ENCODE measurements around the gene IPMK.
A peak's percentile ranks its signal among the peaks of the same experiment; 100 is the strongest.

Gene IPMK

DNA sequence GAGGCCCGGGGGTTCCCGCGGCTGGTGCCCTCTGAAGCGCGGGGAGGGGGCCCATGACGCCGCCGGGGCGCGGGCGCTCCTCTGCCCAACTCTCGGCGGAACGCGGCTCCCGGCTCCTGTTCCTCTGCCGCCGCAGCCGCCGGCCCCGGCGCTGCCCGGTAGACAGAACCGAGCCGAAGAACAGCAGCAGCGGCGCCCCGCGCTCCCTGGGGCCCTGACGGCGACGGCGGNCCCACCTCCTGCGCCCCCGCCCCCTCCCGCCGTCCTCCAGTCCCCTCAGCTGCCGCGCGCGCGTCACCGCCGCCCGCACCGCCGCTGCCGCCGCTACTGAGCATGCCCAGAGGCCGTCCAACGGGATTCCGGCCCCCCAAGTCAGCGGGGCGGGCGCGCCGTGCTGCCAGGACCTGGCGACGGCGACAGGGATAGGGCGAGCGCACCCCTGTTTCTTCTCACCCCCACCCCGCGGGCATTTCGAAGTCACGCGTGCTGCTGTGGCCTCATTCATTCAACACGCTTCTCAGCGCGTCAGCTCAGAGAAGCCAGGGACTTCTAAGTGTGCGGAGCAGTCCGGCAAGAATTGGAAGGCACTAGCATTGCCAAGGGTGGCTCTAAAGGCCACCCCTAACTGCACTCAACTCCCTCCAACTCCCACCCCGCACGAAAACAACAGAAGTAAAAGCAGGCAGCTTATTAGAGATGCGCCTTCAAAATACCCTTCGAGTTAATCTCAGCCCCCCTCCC is at the start of gene IPMK:
IPMK (minus strand) TSS at position 182 of the 741 bp plus-strand sequence. CDS start 283 bp downstream, outside the sequence.
- DNase-seq (ENCODE audit: low read depth in 2 of 2), result peak; percentile 87 to 91

DNA sequence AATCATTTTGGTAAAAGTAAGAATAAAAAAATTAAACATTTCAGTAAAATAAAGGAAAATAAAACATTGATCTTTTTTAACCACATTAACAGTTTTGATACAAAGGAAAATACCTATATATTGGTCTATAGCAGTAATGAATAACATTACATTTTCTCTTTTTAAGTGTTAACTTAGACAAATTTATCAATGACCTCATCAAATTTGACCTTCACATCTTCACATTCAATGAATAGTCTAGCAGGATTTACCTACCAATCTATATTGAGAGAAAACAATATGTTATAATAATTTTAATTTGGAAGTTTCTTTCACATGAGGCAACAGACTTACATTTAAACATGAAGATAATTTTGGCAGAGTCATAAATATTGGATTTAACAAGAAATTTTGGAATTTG is 49.2 kb upstream of the IPMK start:
- DNase-seq (ENCODE audit: low read depth in 2 of 2), result no peak

DNA sequence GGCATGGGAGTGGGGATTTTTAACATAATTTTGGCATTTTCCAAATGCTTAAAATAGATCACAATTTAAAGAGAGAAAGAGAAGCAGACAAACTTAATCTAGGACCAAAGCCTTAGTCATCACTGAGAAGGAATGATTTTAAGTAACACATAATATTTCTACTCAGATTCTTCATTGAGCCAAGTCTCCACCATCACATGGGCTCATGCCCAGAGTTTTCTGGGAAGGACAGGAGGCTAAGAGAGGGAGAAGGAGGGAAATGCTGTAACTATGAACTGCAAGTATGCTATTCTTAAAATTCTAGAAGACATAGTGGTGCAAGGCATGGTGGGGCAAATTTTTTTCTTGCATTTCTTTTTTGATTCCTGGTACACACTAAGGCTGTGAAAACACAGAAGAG is 43.3 kb upstream of the IPMK start:
- DNase-seq (ENCODE audit: low read depth in 2 of 2), result no peak

DNA sequence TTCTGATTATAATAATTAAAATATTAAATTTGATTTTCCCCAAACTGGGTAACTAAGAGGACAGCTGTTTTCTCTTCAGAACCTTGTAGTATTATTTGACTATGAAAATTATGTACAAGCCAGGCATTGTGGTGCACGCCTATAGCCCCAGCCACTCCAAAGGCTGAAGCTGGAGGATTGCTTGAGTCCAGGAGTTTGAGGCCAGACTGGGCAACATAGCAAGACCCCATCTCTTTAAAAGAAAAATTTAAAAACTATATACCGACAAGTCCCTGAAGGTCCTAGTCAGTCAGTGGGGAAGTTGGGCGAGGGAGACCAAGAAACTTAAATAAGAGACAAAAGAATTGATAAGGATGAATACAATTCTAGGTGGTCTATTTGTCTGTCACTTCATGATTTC is 40.0 kb upstream of the IPMK start:
- no peak for DNase-seq (ENCODE audit: low read depth in 2 of 2)

DNA sequence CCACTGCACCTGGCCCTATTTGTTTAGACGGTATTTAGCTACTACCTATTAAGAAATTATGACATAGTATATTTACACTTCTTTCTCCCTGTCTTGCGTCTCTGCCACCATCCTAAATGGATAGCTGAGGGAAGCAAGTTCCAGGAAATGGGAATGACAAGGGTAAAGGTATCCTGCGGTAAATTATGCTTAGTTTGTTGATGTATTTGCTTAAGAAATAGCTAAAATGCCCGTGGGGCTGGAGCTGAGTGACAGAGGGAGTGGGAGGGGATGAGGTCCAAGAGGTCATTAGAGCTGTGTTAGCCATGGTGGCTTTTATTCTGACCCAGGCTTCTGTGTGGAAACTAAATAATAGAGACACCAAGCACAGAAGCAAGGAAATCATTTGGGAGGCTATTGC is 38.1 kb upstream of the IPMK start:
- DNase-seq (ENCODE audit: low read depth in 2 of 2), result no peak

DNA sequence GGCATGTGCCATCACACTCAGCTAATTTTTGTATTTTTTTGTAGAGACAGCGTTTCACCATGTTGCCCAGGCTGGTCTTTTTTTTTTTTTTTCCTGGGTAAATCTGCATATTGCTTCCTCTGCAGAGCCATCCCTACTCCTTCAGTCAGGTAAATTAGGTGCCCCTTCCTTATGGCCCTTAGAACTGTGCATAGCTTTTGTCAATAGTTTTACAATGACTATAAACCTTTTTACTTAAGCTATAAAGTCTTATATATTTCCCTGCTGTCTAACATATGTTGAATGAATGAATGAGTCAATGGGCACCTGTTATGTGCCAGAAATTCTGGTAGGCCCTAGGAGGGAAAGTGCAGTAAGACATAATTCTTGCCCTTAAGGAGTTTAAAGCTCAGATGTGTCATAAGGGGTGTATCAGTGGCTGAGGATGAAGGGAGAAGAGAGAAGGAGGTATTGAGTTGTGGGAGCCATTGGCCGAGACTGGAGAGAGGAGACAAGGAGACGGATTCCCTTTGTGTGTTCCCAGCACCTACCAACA is 36.5 kb upstream of the IPMK start:
- DNase-seq (ENCODE audit: low read depth in 2 of 2), result no peak

DNA sequence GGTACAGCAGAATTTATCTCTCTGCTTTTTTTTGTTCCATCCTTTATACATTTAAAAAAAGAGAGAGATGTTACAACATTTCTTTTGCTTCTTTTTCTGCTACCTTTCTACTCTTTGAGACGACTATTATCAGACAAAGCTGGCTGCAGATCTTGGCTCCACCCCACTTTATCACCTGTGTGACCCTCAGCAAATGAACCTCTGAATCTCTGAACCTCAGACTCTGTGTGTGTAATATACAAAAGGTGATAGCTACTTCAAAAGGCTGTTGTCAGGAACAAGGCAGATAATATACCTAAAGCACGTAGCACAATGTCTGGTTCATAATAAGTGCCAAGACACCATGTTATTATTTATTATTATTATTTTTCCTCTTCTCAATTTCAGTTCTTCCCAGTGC is 34.6 kb upstream of the IPMK start:
- DNase-seq (ENCODE audit: low read depth in 2 of 2), result no peak

DNA sequence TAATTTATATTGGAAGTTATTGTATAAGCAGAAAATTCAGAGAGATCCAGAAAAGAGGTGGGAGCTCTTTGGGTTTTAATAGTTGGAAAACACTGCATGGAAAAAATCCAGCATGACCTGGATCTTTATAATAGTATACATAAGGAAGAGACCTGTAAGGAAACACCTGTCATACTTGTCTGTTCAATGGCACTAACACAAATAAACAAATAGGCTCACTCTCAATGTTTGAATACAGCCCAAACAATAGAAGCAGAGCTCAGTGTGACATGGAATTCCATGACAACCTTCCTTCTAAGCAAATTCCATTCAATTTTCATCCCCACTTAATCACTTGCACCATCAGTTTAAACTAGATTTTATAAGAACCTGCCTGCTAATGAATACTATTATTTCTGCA is 33.0 kb upstream of the IPMK start:
- no peak for DNase-seq (ENCODE audit: low read depth in 2 of 2)

DNA sequence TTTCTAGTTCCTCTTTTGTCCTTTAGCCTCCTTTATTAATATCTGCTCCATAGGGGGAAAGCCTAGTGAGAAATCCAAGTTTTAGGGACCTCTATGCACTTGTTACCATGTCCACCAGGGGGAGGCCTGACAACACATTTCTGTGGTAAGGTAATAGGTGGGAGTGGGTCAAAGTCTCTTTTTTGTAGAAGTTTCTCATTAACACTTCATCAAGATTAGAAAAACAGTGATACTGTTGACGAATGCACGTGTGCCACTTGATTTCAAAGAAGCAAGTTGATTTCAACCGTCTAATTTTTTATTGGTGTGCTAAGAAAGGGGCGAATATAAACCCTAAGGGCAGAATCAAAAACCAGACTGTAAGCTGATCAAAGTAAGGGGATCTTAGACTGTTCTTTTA is 31.9 kb upstream of the IPMK start:
- DNase-seq (ENCODE audit: low read depth in 2 of 2), result peak; percentile 24 to 32

DNA sequence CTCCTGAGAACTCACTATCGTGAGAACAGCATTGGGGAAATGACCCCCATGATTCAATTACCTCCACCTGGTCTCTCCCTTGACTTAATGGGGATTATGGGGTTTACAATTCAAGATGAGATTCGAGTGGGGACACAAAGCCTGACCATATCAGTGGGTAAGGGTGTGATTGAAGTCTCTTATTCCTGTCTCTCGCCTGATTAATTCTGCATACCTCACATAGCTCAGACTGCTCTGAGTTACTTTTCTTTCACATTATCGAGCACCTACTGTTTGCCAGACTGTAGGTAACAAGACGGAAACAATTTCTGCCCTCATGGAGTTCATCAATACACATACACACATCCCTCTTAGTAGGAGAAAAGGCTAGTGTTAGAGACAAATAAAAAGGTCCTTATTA is 26.3 kb upstream of the IPMK start:
- no peak for DNase-seq (ENCODE audit: low read depth in 2 of 2)

DNA sequence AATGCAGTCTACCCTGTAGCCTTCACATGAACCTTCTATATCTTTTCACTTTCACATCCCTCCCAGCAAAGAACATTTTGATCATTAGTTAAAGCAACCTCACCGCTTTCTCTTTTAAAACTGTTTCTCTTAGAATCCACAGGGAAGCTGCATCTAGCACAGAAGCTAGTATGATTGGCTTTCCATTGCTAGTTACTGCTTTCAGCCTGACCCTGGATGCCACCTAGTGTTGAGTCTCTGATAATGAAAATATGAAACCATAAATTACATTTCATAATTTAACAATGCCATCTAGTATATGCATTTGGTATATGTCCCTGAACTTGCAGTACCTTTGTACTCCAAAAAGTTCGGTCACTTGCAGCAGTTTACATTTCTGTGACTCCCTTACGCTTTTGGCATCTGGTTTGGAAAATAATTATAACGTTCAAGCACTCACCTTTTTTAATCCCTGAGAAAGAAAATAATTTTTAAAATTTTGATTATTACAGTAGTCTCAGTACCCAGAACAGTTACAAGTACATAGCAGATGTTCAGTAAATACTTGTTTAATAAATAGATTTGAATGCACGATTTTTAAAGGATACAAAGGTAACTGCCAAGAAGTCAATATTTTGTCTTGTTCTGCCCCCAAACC is 24.0 kb upstream of the IPMK start:
- peak in 1 of 2 donors; percentile 14 for DNase-seq (ENCODE audit: low read depth in 2 of 2)

DNA sequence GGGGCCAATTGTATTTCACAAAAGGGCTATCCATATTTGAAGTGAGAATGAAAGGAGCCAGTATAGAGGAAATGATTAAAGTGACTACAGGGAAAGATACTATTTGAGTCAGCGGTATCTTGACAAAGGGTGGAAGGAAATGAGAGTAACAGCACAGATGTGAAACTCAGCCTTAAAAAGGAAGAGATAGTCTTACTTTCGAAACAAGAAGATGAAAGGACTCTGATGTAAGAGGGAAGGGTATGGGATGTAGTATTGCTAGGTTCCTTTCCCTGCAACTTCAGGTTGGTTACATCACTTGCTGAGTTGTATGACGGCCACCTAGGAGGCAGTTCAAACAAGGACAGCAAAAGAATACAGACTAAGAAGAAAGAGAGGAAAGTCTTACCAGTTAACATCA is 14.9 kb upstream of the IPMK start:
- DNase-seq (ENCODE audit: low read depth in 2 of 2), result peak in 1 of 2 donors; percentile 21

DNA sequence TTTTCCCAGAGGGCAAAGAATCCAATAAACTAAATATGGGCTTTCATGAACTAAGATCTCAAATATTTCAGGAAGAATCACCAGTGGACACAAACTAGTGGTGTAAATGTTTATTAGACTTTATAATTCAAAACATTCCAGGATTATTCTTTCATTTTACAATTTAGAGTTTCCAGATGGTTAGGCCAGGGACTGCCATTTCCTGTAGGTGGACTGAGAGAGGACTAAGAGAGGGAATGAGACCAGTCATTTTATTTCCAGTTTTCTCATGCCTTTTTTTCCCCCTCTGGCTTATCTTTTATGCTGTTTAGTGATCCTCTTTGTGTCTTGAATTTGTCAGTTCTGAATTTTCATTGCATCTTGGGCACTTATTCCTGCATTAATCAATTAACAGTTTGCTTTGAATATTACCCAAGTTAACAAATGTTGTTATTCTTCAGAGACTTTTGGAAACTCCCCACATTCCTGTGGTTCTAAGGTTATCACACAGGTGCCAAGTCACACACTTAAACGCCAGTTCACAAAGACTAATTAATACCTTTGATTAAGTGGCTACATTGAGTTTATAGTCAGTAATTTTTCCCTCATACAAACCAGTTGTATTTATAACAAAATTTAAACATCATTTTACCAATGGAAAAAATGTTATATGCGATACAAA is 13.5 kb upstream of the IPMK start:
- no peak for DNase-seq (ENCODE audit: low read depth in 2 of 2)

DNA sequence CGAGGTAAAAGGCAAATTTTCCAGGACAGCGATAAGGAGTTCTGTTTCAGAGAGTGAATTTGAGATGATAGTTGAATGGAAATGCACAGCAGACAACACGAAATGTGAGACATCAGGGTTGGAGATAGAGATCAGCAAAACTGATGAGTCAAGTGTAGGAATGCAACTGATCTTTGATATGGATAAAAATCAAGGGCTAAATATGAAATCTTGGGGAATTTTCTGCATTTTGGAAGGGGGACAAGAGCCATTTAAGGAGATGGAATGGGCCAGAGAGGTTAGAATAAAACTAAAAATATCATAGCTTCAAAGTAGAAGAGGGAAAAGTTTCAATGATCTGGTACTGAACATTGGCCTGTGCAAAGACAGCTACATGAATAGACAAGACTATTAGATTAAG is 12.8 kb upstream of the IPMK start:
- no peak for DNase-seq (ENCODE audit: low read depth in 2 of 2)

DNA sequence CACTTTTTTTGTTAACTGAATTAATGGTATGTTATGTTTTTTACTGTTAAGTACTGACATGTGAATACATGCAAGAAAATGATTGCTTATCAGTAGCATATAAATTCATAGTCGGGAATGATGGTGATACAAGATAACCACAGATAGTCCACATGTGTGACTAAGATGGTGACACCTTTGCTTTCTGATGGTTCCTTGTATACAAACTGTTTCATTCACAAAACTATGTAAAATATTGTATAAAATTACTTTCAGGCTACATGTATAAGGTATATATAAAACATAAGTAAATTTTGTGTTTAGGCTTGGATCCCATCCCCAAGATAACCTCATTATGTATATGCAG is 11.2 kb upstream of the IPMK start:
- DNase-seq (ENCODE audit: low read depth in 2 of 2), result no peak

DNA sequence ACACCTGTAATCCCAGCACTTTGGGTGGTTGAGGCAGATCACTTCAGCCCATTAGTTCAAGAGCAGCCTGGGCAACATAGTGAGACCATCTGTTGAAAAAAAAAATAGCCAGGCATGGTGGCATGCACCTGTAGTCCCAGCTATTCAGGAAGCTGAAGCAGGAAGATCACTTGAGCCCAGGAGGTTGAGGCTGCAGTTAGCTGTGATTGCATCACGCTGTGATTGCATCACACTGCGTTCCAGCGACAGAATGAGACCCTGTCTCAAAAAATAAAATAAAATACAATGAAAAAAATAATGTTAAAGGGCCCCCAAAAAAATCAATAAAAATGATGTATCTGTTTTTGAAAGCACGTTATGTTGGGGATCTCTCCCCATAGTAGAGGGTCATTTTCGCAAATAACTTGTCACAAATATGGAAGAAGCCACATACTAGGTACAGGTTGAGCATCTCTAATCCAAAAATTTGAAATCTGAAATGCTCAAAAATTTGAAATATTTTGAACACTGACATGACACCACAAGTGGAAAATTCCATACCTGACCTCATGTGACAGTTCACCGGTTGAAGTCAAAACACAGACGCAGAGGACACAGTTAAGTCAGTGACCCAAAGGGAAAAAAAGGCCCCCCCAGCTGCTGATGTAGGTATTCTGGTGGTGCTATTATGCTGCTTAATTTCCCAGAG is 10.7 kb upstream of the IPMK start:
- DNase-seq (ENCODE audit: low read depth in 2 of 2), result no peak

DNA sequence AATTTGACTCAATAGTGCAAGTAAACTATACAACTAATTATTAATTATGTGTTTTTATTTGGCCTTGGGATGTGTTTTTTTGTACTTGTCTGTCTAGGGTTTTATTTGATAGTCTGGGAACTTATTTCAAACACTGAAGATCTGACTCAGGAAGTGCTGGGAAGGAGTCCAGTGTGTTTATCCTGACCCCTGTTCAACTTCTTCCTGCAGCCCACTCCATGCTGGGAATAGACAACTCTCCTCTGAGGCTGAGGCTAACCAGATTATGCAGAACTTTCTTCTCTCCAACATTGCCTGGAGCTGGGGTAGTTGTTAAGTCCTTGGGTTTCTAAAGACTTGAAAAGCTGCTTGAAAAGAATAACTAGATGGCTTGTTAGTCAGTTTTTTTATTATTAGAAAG is 8.2 kb upstream of the IPMK start:
- no peak for DNase-seq (ENCODE audit: low read depth in 2 of 2)

DNA sequence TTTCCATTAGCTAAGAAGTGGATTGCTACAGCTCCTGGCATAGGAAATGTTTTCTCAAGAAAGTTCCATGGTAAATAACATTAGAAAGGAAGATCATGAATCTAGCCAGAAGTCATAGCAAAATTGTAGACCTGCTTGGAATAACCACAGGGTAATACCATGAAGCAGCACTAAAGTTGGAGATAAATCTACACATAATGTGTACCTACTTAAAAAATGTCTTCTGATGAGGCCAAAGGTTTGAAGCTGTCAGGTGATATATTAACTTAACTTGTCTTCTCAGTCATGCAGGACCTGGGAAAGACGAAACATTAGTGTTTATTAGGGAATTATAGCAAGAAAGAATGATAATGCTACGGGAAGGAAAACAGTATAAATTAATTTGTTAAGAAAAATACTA is 7.6 kb upstream of the IPMK start:
- no peak for DNase-seq (ENCODE audit: low read depth in 2 of 2)

DNA sequence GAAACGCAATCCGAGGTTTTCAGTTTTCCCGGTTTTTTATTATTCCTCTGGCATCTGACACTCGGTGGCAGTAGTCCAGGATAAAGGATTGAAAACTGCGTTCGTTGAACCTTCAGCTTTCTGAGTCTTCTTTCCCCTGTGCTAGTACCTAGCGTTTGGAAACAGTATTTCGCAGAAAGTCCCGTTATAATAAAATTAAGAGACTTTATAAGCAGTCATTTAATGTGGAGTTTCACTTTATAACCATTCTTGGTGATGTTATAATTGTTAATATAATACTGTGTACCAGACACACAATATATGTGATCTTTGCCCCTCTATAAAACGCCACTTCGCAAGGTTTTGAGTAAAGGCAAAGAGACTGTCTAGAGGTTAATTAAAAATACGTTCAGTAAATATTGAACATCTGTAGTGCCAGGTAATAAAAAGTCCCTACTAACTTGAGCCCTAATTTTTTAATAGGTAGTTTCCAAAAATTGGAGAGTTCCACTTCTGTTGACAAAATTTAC is 2.1 kb upstream of the IPMK start:
- no peak for DNase-seq (ENCODE audit: low read depth in 2 of 2)

DNA sequence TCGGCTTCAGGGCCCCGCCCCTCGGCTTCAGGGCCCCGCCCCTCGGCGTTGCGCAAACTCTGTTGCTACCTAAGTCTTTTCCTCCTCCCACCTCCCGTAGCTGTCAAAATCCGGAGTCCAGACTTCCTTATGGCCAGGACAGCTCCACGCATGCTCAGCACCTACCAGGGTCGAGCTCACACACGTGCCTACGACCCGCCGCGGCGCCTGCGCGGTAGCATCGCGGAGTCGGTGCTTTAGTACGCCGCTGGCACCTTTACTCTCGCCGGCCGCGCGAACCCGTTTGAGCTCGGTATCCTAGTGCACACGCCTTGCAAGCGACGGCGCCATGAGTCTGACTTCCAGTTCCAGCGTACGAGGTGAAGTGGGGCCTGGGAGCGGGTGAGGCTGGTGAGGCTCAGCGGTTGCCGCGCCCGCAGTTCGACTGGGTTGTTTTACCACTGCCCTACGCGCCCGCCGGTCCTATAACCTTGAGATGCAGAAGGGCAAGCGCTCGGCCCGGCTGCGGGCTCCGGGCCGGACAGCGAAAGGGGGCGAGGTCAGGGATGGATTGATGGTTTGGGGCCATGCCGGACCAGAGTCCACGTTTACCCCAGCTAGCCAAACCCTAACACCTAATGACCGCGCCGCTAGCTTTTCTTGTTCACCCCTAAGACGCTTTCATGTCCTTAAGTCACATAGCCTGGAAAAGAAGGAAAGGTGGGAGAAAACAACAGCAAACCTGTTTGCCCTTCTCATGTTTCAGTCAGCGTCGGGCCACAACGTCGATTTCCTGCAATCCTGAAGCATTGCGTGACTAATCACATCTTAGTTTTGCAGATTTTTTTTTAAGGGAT is 1.5 kb upstream of the IPMK start, which contains the start of gene CISD1:
CISD1 (plus strand) TSS at position 217 of the 836 bp plus-strand sequence; CDS start at position 329, 112 bp downstream.
- peak; percentile 88 to 92 for DNase-seq (ENCODE audit: low read depth in 2 of 2)

DNA sequence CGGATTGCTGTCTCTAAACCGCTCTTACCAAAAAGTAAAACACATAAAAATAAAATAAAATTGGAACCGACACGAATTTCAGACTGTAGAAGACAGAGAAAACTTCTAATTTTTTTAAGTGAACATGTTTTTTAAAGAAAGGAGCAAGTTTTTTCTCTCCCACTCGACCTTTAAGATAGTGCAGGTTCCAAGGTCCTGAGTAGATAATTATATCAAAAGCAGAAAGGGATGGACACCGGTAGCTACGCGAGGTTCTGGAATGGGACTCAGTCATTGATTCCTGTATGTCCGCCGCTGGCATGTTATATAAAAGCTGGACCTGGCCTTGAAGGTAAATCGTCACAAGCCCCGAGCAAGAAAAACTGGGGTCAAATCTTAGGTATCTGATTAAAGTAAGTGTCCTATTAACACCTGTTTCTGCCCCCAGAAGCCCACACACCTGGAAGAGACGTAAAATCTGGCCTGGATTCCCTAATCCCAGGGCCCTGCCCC is 806 bp upstream of the IPMK start:
- no peak for DNase-seq (ENCODE audit: low read depth in 2 of 2)

All from stimulated activated CD4-positive, alpha-beta T cell treated with anti-CD3 and anti-CD28 coated beads, Interleukin-15, amount 100 ng/mL, for 48 hours (primary cell).